OCI-LY1 (cell line): ENCODE data around the gene PRPSAP2.

Experiments
- EZH2 ChIP-seq: fragments of 200-600 bp; sonication (generic), shearing (Covaris generic); IDR thresholded peaks from 2 replicates; pipeline ENCODE4 v1.8.0; 2017; ENCODE audit warnings: borderline replicate concordance, mixed run types, mild to moderate bottlenecking, antibody characterized with exemption, low read length, moderate library complexity, mixed read lengths
- TF ChIP-seq, protein P1 (sequence below): fragments of 200-600 bp; sonication (generic), shearing (Covaris generic); IDR thresholded peaks from 2 replicates; pipeline ENCODE4 v1.5.1; 2017; ENCODE audit warnings: mild to moderate bottlenecking, antibody characterized with exemption, low read length, moderate library complexity, mixed read lengths

GRCh38 chr17:18960241-18960665, 102.3 kb downstream of the PRPSAP2 start:
- TF ChIP-seq, protein P1, sequence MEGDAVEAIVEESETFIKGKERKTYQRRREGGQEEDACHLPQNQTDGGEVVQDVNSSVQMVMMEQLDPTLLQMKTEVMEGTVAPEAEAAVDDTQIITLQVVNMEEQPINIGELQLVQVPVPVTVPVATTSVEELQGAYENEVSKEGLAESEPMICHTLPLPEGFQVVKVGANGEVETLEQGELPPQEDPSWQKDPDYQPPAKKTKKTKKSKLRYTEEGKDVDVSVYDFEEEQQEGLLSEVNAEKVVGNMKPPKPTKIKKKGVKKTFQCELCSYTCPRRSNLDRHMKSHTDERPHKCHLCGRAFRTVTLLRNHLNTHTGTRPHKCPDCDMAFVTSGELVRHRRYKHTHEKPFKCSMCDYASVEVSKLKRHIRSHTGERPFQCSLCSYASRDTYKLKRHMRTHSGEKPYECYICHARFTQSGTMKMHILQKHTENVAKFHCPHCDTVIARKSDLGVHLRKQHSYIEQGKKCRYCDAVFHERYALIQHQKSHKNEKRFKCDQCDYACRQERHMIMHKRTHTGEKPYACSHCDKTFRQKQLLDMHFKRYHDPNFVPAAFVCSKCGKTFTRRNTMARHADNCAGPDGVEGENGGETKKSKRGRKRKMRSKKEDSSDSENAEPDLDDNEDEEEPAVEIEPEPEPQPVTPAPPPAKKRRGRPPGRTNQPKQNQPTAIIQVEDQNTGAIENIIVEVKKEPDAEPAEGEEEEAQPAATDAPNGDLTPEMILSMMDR, result no peak
- TF ChIP-seq EZH2, result no peak
